Osteoblast (primary cell): Measurements from ENCODE around the gene WDR93. TPM values are rescaled to one million over a fixed set of nuclear protein-coding genes. Genes with fewer than 3 reads are reported as not detected.

ENCODE experiments used
- DNase-seq: peaks from one replicate; pipeline ENCODE4 v3.0.0; 2011; ENCODE audit warnings: low spot score, mixed read lengths; ENCODE audit not compliant: insufficient read length; ENCODE audit errors: missing footprints
- H2AFZ ChIP-seq: 2 replicates; pipeline ENCODE4 v1.6.0; 2011; ENCODE audit warnings: mild to moderate bottlenecking, low read length
- H3K27ac ChIP-seq: 2 replicates; pipeline ENCODE4 v1.5.1; 2011; ENCODE audit warnings: mild to moderate bottlenecking, low read depth, low read length, moderate library complexity
- H3K27me3 ChIP-seq: 2 replicates; pipeline ENCODE4 v1.6.0; 2012; ENCODE audit warnings: mild to moderate bottlenecking, control low read depth, inconsistent platforms, low read length, moderate library complexity; ENCODE audit not compliant: insufficient read depth
- H3K36me3 ChIP-seq: 2 replicates; pipeline ENCODE4 v1.5.1; 2011; ENCODE audit warnings: mild to moderate bottlenecking, low read length, control low read depth, moderate library complexity; ENCODE audit not compliant: insufficient read depth
- H3K4me1 ChIP-seq: 2 replicates; pipeline ENCODE4 v1.5.1; 2011; ENCODE audit warnings: mild to moderate bottlenecking, low read length, control low read depth, moderate library complexity; ENCODE audit not compliant: insufficient read depth
- H3K4me2 ChIP-seq: 2 replicates; pipeline ENCODE4 v1.6.0; 2011; ENCODE audit warnings: mild to moderate bottlenecking, low read length; ENCODE audit not compliant: insufficient read depth
- H3K4me3 ChIP-seq: fragments of 200-600 bp; sonication (generic); 3 replicates; pipeline ENCODE4 v1.5.1; 2012; ENCODE audit warnings: mild to moderate bottlenecking, low read length, inconsistent platforms; ENCODE audit not compliant: insufficient read depth
- H3K79me2 ChIP-seq: 2 replicates; pipeline ENCODE4 v1.6.0; 2012; ENCODE audit warnings: mild to moderate bottlenecking, low read length, control low read depth, inconsistent platforms; ENCODE audit not compliant: insufficient read depth
- H3K9me3 ChIP-seq: 2 replicates; pipeline ENCODE4 v1.5.1; 2011; ENCODE audit warnings: low read depth, low read length, control low read depth
- H4K20me1 ChIP-seq: 2 replicates; pipeline ENCODE4 v1.6.0; 2012; ENCODE audit warnings: mild to moderate bottlenecking, low read length, control low read depth; ENCODE audit not compliant: insufficient read depth
- total RNA-seq: library from RNA; depleted of rRNA; stranded (reverse); fragments of >200 nt; gene quantifications from 2 replicates; pipeline ENCODE4 v1.2.3, GENCODE V29; 2012
- TF ChIP-seq, protein P1 (sequence below): IDR thresholded peaks from 2 replicates; pipeline ENCODE4 v1.5.1; 2011; ENCODE audit warnings: mild to moderate bottlenecking, low read depth, low read length, moderate library complexity; ENCODE audit errors: extremely low read depth

Gene WDR93
- total RNA-seq, 1 donor = 0.36 TPM

DNA sequence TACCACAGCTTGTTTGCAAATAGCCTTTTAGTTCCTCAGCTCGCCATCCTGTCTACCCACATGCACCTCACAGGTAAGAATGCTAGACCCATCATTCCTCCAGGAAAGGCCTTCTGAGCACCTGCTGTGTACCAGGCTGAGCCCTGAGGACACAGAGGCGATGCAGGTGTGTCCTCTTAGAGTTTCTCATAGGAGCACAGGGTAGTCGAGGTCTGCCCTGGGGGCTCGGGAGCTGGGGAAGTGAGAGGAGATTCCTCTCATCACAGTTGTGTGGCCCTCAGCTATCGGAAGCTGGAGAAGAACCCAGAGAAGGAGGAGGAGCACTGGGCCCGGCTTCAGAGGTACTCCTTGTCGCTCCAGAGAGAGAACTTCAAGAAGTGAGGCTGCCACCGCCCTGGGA is 52.4 kb downstream of the WDR93 start:
- TF ChIP-seq, protein P1, sequence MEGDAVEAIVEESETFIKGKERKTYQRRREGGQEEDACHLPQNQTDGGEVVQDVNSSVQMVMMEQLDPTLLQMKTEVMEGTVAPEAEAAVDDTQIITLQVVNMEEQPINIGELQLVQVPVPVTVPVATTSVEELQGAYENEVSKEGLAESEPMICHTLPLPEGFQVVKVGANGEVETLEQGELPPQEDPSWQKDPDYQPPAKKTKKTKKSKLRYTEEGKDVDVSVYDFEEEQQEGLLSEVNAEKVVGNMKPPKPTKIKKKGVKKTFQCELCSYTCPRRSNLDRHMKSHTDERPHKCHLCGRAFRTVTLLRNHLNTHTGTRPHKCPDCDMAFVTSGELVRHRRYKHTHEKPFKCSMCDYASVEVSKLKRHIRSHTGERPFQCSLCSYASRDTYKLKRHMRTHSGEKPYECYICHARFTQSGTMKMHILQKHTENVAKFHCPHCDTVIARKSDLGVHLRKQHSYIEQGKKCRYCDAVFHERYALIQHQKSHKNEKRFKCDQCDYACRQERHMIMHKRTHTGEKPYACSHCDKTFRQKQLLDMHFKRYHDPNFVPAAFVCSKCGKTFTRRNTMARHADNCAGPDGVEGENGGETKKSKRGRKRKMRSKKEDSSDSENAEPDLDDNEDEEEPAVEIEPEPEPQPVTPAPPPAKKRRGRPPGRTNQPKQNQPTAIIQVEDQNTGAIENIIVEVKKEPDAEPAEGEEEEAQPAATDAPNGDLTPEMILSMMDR = no peak
- H3K9me3 ChIP-seq = no peaks in the 10 kb centered on the region
- peak overlapping the region; percentile 15 for H2AFZ ChIP-seq
- no peaks in the 10 kb centered on the region for H4K20me1 ChIP-seq
- no peak overlapping the region for H3K4me3 ChIP-seq
- no peaks in the 10 kb centered on the region for H3K27me3 ChIP-seq
- no peak for DNase-seq
- H3K4me1 ChIP-seq = peaks cover 3% of the 10 kb centered on the region
- no peak overlapping the region for H3K27ac ChIP-seq
- no peaks in the 10 kb centered on the region for H3K36me3 ChIP-seq
- H3K4me2 ChIP-seq = no peak overlapping the region
- no peaks in the 10 kb centered on the region for H3K79me2 ChIP-seq

DNA sequence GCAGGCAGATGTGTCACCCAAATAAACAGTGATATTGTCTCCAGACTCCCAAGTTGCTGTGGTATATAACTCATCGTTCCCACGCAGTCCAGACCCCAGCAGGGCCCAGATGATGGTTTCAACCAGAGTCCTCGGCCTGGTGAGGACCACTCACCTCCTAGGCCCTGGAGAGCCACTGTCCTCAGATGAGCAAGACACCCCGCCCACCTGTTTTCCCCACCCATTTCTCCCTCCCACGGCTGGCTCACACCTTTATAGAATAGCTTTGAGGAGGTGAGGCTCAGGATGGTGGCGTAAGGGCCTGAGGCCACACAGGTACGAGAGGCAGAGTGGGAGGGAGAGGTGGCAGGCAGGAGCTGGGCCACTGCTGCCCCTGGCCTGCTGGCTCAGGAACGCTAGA is 53.0 kb downstream of the WDR93 start:
- H3K27ac ChIP-seq = no peak overlapping the region
- H4K20me1 ChIP-seq = no peaks in the 10 kb centered on the region
- TF ChIP-seq, protein P1 = no peak
- peaks cover 3% of the 10 kb centered on the region for H3K4me1 ChIP-seq
- peak; percentile 84 for DNase-seq
- no peaks in the 10 kb centered on the region for H3K79me2 ChIP-seq
- H3K27me3 ChIP-seq = no peaks in the 10 kb centered on the region
- H2AFZ ChIP-seq = no peak overlapping the region
- no peaks in the 10 kb centered on the region for H3K36me3 ChIP-seq
- H3K4me2 ChIP-seq = no peak overlapping the region
- H3K9me3 ChIP-seq = no peaks in the 10 kb centered on the region
- no peak overlapping the region for H3K4me3 ChIP-seq

DNA sequence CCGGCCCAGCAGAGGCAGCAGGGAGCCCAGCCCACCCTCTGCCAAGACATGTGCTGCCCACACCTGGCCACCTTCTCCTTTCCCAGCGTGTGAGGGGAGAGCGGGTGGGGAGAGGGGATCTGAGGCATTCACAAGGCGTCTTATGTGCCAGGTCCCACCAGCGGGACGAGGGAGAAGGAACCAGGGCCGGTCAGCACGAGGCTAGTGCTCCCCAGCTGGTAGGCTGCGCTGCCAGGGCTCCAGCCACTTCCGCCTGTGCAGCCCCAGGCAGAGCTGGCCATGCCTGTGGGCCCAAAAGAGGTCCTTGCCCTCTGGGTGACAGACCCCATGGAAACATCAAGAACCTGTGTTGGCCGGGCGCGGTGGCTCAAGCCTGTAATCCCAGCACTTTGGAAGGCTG is 54.5 kb downstream of the WDR93 start:
- no peaks in the 10 kb centered on the region for H3K36me3 ChIP-seq
- no peaks in the 10 kb centered on the region for H3K9me3 ChIP-seq
- no peak for DNase-seq
- no peaks in the 10 kb centered on the region for H3K79me2 ChIP-seq
- no peaks in the 10 kb centered on the region for H4K20me1 ChIP-seq
- H2AFZ ChIP-seq = no peak overlapping the region
- H3K27me3 ChIP-seq = peaks cover 3% of the 10 kb centered on the region
- no peak overlapping the region for H3K4me2 ChIP-seq
- no peak overlapping the region for H3K27ac ChIP-seq
- TF ChIP-seq, protein P1 = no peak
- H3K4me1 ChIP-seq = peaks cover 2% of the 10 kb centered on the region
- no peak overlapping the region for H3K4me3 ChIP-seq

DNA sequence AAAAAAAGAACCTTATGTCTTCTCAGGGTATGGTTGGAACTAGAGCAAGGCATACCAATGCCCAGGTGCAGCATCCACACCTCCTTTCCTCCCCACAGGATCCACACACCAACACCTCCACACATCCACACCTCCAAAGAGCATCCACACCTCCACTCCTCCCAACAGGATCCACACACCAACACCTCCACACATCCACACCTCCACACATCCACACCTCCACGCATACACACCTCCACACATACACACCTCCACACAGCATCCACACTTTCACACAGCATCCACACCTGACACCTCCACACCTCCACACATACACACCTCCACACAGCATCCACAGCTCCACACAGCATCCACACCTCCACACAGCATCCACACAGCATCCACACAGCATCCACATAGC is 55.2 kb downstream of the WDR93 start:
- TF ChIP-seq, protein P1 = no peak
- DNase-seq = no peak
- H3K79me2 ChIP-seq = no peaks in the 10 kb centered on the region

More for the DNA sequence above, 55.2 kb downstream of the WDR93 start:
- Histone ChIP-seq H4K20me1 (no peaks in the 10 kb centered on the region), H3K36me3 (no peaks in the 10 kb centered on the region), H3K4me1 (no peaks in the 10 kb centered on the region), H3K27me3 (peaks cover 3% of the 10 kb centered on the region), H3K27ac (no peak overlapping the region), H3K4me2 (no peak overlapping the region), H3K4me3 (no peak overlapping the region), H2AFZ (no peak overlapping the region), H3K9me3 (no peaks in the 10 kb centered on the region)
